Measurements from ENCODE around the gene TOR3A.
"Not testable (repeated sequence)": the region's sequence is repeated elsewhere in the genome, so short reads cannot be mapped to it uniquely, and the experiment has no call there.

DNA sequence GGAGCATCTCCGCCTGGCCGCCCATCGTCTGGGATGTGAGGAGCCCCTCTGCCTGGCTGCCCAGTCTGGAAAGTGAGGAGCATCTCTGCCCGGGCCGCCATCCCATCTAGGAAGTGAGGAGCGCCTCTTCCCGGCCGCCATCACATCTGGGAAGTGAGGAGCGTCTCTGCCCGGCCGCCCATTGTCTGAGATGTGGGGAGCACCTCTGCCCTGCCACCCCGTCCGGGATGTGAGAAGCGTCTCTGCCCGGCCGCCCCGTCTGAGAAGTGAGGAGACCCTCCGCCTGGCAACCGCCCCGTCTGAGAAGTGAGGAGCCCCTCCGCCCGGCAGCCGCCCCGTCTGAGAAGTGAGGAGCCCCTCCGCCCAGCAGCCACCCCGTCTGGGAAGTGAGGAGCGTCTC, 53.3 kb downstream of the TOR3A start:
- TF ChIP-seq, protein P1, sequence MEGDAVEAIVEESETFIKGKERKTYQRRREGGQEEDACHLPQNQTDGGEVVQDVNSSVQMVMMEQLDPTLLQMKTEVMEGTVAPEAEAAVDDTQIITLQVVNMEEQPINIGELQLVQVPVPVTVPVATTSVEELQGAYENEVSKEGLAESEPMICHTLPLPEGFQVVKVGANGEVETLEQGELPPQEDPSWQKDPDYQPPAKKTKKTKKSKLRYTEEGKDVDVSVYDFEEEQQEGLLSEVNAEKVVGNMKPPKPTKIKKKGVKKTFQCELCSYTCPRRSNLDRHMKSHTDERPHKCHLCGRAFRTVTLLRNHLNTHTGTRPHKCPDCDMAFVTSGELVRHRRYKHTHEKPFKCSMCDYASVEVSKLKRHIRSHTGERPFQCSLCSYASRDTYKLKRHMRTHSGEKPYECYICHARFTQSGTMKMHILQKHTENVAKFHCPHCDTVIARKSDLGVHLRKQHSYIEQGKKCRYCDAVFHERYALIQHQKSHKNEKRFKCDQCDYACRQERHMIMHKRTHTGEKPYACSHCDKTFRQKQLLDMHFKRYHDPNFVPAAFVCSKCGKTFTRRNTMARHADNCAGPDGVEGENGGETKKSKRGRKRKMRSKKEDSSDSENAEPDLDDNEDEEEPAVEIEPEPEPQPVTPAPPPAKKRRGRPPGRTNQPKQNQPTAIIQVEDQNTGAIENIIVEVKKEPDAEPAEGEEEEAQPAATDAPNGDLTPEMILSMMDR (IDR thresholded peaks at IDR 0.05), result not testable (repeated sequence)
- TF ChIP-seq ZFX (IDR thresholded peaks at IDR 0.05; ENCODE audit: borderline replicate concordance), result not testable (repeated sequence)

Data from 22Rv1 (cell line).